Measurements from ENCODE around the gene AGAP3.

AGAP3 gene

DNA sequence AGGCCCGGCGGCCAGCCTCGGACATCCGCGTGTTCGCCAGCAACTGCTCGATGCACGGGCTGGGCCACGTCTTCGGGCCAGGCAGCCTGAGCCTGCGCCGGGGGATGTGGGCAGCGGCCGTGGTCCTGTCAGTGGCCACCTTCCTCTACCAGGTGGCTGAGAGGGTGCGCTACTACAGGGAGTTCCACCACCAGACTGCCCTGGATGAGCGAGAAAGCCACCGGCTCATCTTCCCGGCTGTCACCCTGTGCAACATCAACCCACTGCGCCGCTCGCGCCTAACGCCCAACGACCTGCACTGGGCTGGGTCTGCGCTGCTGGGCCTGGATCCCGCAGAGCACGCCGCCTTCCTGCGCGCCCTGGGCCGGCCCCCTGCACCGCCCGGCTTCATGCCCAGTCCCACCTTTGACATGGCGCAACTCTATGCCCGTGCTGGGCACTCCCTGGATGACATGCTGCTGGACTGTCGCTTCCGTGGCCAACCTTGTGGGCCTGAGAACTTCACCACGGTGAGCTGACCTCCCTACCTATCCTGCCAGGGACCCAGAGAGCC lies 37.3 kb upstream of the AGAP3 start:
- no peaks in the 10 kb centered on the region for H3K36me3 ChIP-seq (replicated peaks)
- in situ Hi-C loops (cut with HindIII; ENCODE audit: low pct_ligation_motif_present, low sequenced_read_pairs): no loop called here
- no peak overlapping the region for H3K27ac ChIP-seq
- TF ChIP-seq, protein P1, sequence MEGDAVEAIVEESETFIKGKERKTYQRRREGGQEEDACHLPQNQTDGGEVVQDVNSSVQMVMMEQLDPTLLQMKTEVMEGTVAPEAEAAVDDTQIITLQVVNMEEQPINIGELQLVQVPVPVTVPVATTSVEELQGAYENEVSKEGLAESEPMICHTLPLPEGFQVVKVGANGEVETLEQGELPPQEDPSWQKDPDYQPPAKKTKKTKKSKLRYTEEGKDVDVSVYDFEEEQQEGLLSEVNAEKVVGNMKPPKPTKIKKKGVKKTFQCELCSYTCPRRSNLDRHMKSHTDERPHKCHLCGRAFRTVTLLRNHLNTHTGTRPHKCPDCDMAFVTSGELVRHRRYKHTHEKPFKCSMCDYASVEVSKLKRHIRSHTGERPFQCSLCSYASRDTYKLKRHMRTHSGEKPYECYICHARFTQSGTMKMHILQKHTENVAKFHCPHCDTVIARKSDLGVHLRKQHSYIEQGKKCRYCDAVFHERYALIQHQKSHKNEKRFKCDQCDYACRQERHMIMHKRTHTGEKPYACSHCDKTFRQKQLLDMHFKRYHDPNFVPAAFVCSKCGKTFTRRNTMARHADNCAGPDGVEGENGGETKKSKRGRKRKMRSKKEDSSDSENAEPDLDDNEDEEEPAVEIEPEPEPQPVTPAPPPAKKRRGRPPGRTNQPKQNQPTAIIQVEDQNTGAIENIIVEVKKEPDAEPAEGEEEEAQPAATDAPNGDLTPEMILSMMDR (IDR thresholded peaks at IDR 0.05; ENCODE audit: low read depth, low read length, missing control alignments): no peak
- no peak for DNase-seq
- peaks cover 7% of the 10 kb centered on the region for H3K27me3 ChIP-seq (replicated peaks)
- no peak overlapping the region for H3K4me3 ChIP-seq (ENCODE audit: low read depth, low read length)

- Histone ChIP-seq H3K27me3 (replicated peaks) (peaks cover 7% of the 10 kb centered on the region), H3K27ac (no peak overlapping the region), H3K36me3 (replicated peaks) (no peaks in the 10 kb centered on the region), H3K4me3 (ENCODE audit: low read depth, low read length) (no peak overlapping the region)
- DNase-seq: peak; percentile 46
- in situ Hi-C loops (cut with HindIII; ENCODE audit: low pct_ligation_motif_present, low sequenced_read_pairs): no loop called here
- TF ChIP-seq, protein P1 (IDR thresholded peaks at IDR 0.05; ENCODE audit: low read depth, low read length, missing control alignments): no peak
Observed at GRCh38 chr7:151051108-151051507, 35.2 kb upstream of the AGAP3 start.

- no peak overlapping the region for H3K4me3 ChIP-seq (ENCODE audit: low read depth, low read length)
- DNase-seq: no peak
- H3K36me3 ChIP-seq (replicated peaks): no peaks in the 10 kb centered on the region
- in situ Hi-C loops (cut with HindIII; ENCODE audit: low pct_ligation_motif_present, low sequenced_read_pairs): no loop called here
- TF ChIP-seq, protein P1 (IDR thresholded peaks at IDR 0.05; ENCODE audit: low read depth, low read length, missing control alignments): no peak
- H3K27ac ChIP-seq: no peak overlapping the region
- H3K27me3 ChIP-seq (replicated peaks): peaks cover 7% of the 10 kb centered on the region
Observed at GRCh38 chr7:151053096-151053495, 33.2 kb upstream of the AGAP3 start.

GRCh38 chr7:151053751-151054150 lies 32.5 kb upstream of the AGAP3 start:
- no peak for DNase-seq
- in situ Hi-C loops (cut with HindIII; ENCODE audit: low pct_ligation_motif_present, low sequenced_read_pairs): no loop called here
- no peak overlapping the region for H3K27ac ChIP-seq
- peaks cover 7% of the 10 kb centered on the region for H3K27me3 ChIP-seq (replicated peaks)
- TF ChIP-seq, protein P1 (IDR thresholded peaks at IDR 0.05; ENCODE audit: low read depth, low read length, missing control alignments): no peak
- H3K4me3 ChIP-seq (ENCODE audit: low read depth, low read length): no peak overlapping the region
- H3K36me3 ChIP-seq (replicated peaks): no peaks in the 10 kb centered on the region

DNA sequence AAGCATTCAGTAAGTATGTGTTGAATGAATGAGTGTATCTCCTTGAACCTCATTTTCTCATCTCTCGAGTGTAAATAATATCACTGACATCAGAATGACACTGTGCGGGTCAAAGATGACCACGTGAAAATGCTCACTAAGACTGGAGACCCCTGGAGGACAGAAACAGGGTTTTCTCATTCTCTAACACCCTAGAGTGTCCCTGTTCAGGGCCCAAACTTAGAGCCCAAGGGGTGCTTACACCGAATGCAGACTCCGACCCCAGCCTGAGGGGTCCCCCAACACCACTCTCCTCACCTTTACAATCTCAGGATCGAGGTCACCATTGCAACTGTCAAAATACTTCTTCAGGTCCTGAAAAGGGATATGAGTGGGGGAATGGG lies 30.0 kb upstream of the AGAP3 start:
- TF ChIP-seq, protein P1 (IDR thresholded peaks at IDR 0.05; ENCODE audit: low read depth, low read length, missing control alignments): peak; percentile 20
- in situ Hi-C loops (cut with HindIII; ENCODE audit: low pct_ligation_motif_present, low sequenced_read_pairs): no loop called here
- Histone ChIP-seq H3K27ac (no peak overlapping the region), H3K4me3 (ENCODE audit: low read depth, low read length) (no peak overlapping the region), H3K36me3 (replicated peaks) (no peaks in the 10 kb centered on the region), H3K27me3 (replicated peaks) (no peaks in the 10 kb centered on the region)
- no peak for DNase-seq

All from brain microvascular endothelial cell (primary cell).